OCI-LY7 (cell line): Measurements from ENCODE around the gene SYT14. TPM values are rescaled to one million over a fixed set of nuclear protein-coding genes. Genes with fewer than 3 reads are reported as not detected.

Experiments used
- BruUV-seq: library from RNA; stranded (reverse); fragments of 400-500 nt; replicated peaks from 2 replicates; lab custom pipeline; 2021; lab: Mats Ljungman, UMichigan
- CTCF ChIA-PET: fragments of 300-600 bp; sonication (Branson Sonifier 250); formaldehyde crosslinking; loops from one replicate; lab custom pipeline; 2022; ENCODE audit warnings: antibody characterized with exemption; ENCODE audit not compliant: unreplicated experiment; lab: Charles Lee
- POLR2A ChIA-PET: fragments of 300-600 bp; sonication (Branson Sonifier 250); formaldehyde crosslinking; loops from one replicate; lab custom pipeline; 2022; ENCODE audit warnings: antibody characterized with exemption; lab: Charles Lee
- DNase-seq: peaks from one replicate; pipeline ENCODE4 v3.0.0-alpha.2; 2015; ENCODE audit warnings: low spot score
- H2AFZ ChIP-seq: fragments of 200-600 bp; sonication (generic), shearing (Covaris generic); 2 replicates; pipeline ENCODE4 v1.6.1; 2014; ENCODE audit warnings: mild to moderate bottlenecking, antibody characterized with exemption, low read length, moderate library complexity
- H3K27ac ChIP-seq: fragments of 200-600 bp; sonication (generic); 2 replicates; pipeline ENCODE4 v1.5.1; 2014; ENCODE audit warnings: mixed run types, low read depth, mild to moderate bottlenecking, moderate library complexity, low read length, inconsistent platforms; ENCODE audit not compliant: poor library complexity, severe bottlenecking
- H3K36me3 ChIP-seq: fragments of 200-600 bp; sonication (generic); 2 replicates; pipeline ENCODE4 v1.6.1; 2014; ENCODE audit warnings: mild to moderate bottlenecking, antibody characterized with exemption, low read length, moderate library complexity, mixed read lengths; ENCODE audit not compliant: insufficient read depth
- H3K4me1 ChIP-seq: fragments of 200-600 bp; sonication (generic); 2 replicates; pipeline ENCODE4 v1.5.1; 2014; ENCODE audit warnings: mild to moderate bottlenecking, low read length; ENCODE audit not compliant: insufficient read depth, poor library complexity, severe bottlenecking
- H3K4me2 ChIP-seq: fragments of 200-600 bp; sonication (generic); 2 replicates; pipeline ENCODE4 v1.6.1; 2014; ENCODE audit warnings: mild to moderate bottlenecking, low read length
- H3K4me3 ChIP-seq: fragments of 200-600 bp; sonication (generic); 2 replicates; pipeline ENCODE4 v1.5.1; 2014; ENCODE audit warnings: mild to moderate bottlenecking, low read depth, low read length; ENCODE audit not compliant: poor library complexity, severe bottlenecking
- H3K79me2 ChIP-seq: fragments of 200-600 bp; sonication (generic); 2 replicates; pipeline ENCODE4 v1.6.1; 2016; ENCODE audit warnings: low read depth, mild to moderate bottlenecking, low read length, moderate library complexity, mixed read lengths; ENCODE audit not compliant: insufficient read depth
- H3K9me2 ChIP-seq: fragments of 200-600 bp; sonication (generic); 2 replicates; pipeline ENCODE4 v1.6.1; 2016; ENCODE audit warnings: mild to moderate bottlenecking, low read length, mixed read lengths; ENCODE audit not compliant: insufficient read depth
- H3K9me3 ChIP-seq: fragments of 200-600 bp; sonication (generic); 2 replicates; pipeline ENCODE4 v1.6.1; 2014; ENCODE audit warnings: mild to moderate bottlenecking, mixed run types, low read length, mixed read lengths
- H4K20me1 ChIP-seq: fragments of 200-600 bp; sonication (generic); 2 replicates; pipeline ENCODE4 v1.6.1; 2014; ENCODE audit warnings: mild to moderate bottlenecking, antibody characterized with exemption, low read length, moderate library complexity, mixed read lengths; ENCODE audit not compliant: insufficient read depth
- CTCF ChIP-seq: fragments of 200-600 bp; sonication (generic); conservative IDR thresholded peaks from 2 replicates; pipeline ENCODE4 v1.5.1; 2014; ENCODE audit warnings: mild to moderate bottlenecking, antibody characterized with exemption, low read length, moderate library complexity, mixed read lengths
- EZH2phosphoT487 ChIP-seq: fragments of 200-600 bp; sonication (generic); IDR thresholded peaks from 2 replicates; pipeline ENCODE4 v1.6.1; 2018; ENCODE audit warnings: low read depth, borderline replicate concordance, mild to moderate bottlenecking, mixed run types, antibody characterized with exemption, low read length, moderate library complexity, mixed read lengths
- intact Hi-C: fragments of 100-400 bp; cut with micrococcal nuclease; formaldehyde crosslinking; loops from one replicate; pipeline ENCODE4 v1.10.0; 2022; ENCODE audit not compliant: unreplicated experiment
- total RNA-seq, 2 experiments: library from RNA; depleted of rRNA in 1 of 2; stranded (reverse); fragments of >200 nt in 1 of 2; shearing (Covaris generic) in 1 of 2; gene quantifications; 2 replicates each; pipeline ENCODE4 v1.2.3, GENCODE V29; 2014 to 2022

SYT14 gene
- total RNA-seq, 2 experiments from 2014 or later = not detected

GRCh38 chr1:210076620-210077019 is 138.6 kb downstream of the SYT14 start:
- CTCF ChIA-PET = no interaction called here
- H2AFZ ChIP-seq = no peak overlapping the region
- no peaks in the 10 kb centered on the region for H3K9me2 ChIP-seq
- H3K79me2 ChIP-seq = no peaks in the 10 kb centered on the region
- no peak for TF ChIP-seq CTCF
- TF ChIP-seq EZH2phosphoT487 = no peak
- no peak overlapping the region for H3K4me2 ChIP-seq
- H3K4me3 ChIP-seq = no peak overlapping the region
- H3K27ac ChIP-seq = no peak overlapping the region
- no peaks in the 10 kb centered on the region for H3K9me3 ChIP-seq
- intact Hi-C loops = no loop called here
- BruUV-seq = no TSS peak
- H4K20me1 ChIP-seq = no peaks in the 10 kb centered on the region
- no peak for DNase-seq
- H3K4me1 ChIP-seq = no peaks in the 10 kb centered on the region
- POLR2A ChIA-PET = no interaction called here
- H3K36me3 ChIP-seq = no peaks in the 10 kb centered on the region

- no peaks in the 10 kb centered on the region for H3K79me2 ChIP-seq
- H3K4me2 ChIP-seq = no peak overlapping the region
- BruUV-seq = no TSS peak
- TF ChIP-seq EZH2phosphoT487 (no peak), CTCF (no peak)
- H4K20me1 ChIP-seq = no peaks in the 10 kb centered on the region
- H2AFZ ChIP-seq = no peak overlapping the region
- DNase-seq = no peak
- H3K9me2 ChIP-seq = no peaks in the 10 kb centered on the region
- H3K9me3 ChIP-seq = no peaks in the 10 kb centered on the region
- CTCF ChIA-PET = no interaction called here
- no peak overlapping the region for H3K4me3 ChIP-seq
- intact Hi-C loops = no loop called here
- H3K4me1 ChIP-seq = no peaks in the 10 kb centered on the region
- no peaks in the 10 kb centered on the region for H3K36me3 ChIP-seq
- H3K27ac ChIP-seq = no peak overlapping the region
- POLR2A ChIA-PET = no interaction called here
Measured at GRCh38 chr1:210081494-210081893, 143.5 kb downstream of the SYT14 start.

GRCh38 chr1:210085359-210085758 is 147.3 kb downstream of the SYT14 start:
- no peaks in the 10 kb centered on the region for H3K4me1 ChIP-seq
- H3K9me3 ChIP-seq = no peaks in the 10 kb centered on the region
- no peak overlapping the region for H3K27ac ChIP-seq
- no peak for DNase-seq
- H3K79me2 ChIP-seq = no peaks in the 10 kb centered on the region
- H4K20me1 ChIP-seq = no peaks in the 10 kb centered on the region
- no peak overlapping the region for H2AFZ ChIP-seq
- intact Hi-C loops = no loop called here
- no peaks in the 10 kb centered on the region for H3K9me2 ChIP-seq
- ChIA-PET POLR2A (interaction anchor here (1.4 kb wide), 1 partner anchor 10 kb away, joined by 4 read pairs; no protein-coding TSS in a partner anchor), CTCF (no interaction called here)
- no TSS peak for BruUV-seq
- no peak overlapping the region for H3K4me2 ChIP-seq
- H3K4me3 ChIP-seq = no peak overlapping the region
- TF ChIP-seq EZH2phosphoT487 = no peak
- no peak for TF ChIP-seq CTCF
- H3K36me3 ChIP-seq = no peaks in the 10 kb centered on the region
